ENCODE measurements around the gene DDX42.
A peak's percentile ranks its signal among the peaks of the same experiment; 100 is the strongest.

DDX42 gene

DNA sequence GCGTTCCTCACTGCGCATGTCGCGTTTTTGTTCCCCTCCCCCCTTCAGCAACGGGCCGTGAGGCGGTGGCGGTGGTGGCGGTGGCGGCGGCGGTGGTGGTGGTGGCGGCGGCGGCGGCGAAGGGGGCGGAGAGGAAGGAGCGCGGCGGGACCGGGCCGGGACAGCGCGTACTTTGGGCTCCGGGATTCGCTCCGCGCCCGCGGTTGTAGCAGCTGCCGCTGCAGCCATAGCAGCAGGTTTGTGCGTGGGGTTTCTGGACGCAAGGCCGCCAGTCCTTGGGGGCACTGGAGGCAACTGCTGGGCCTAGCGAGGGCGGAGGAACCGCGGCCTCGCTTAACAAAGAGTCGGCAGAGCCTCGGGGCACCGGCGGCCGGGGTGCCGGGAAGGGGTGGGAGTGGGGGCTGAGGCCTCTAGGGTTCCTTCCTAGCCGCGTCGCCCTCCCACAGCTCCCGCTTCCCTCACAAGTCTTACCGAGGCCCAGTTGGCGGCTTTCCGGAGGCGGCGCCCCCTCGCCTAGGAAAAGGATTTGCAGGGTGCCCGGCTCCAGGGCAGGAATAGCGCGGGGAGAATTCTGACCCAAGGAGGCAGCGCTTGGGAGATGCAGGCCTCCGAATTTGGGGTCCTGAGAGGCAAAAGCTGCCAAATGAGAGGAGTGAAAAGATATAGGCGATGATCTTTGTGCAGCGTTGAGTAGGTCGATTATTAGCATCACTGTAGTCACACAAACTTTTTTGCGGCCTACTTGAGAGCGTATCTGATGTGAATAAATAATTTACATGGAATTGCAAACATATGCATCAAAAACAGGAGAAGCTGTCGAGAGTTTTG, at the start of gene DDX42:
Gene DDX42 (plus strand): TSS at position 30 of the 828 bp plus-strand sequence. CDS start 12,880 bp downstream, outside the sequence.
- DNase-seq, result peak; percentile 63

DNA sequence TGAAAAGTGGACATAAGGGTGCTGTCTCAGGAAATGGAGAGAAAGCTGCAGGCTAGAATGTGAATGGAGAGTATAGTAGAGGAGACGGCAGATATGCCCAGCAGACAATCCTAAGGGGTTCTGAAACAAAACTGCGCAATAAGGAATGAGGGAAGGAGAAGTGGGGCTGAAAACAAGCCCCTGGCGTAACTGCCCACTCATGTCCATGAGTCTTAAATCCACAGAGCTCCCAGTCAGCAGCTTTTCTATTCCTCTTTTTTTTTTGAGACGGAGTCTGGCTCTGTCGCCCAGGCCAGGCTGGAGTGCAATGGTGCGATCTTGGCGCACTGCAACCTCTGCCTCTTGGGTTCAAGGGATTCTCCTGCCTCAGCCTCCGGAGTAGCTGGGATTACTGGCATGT, 38.3 kb upstream of the DDX42 start:
- DNase-seq, result no peak

GRCh38 chr17:63740464-63741142, 33.4 kb upstream of the DDX42 start:
- DNase-seq, result peak; percentile 20

DNA sequence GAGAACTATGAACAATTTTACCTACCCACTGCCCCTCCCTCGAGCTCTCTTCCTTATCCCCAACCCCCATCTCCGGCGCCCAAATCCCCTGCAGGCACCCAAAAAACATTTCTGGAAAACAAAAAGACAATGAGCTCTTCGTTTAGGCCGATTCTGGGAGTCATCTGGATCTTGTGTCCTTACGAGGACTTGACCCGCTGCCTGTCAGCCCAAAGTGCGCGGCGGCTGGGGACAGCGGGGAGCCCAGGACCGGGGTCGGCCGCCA, 32.9 kb upstream of the DDX42 start:
- DNase-seq, result no peak

DNA sequence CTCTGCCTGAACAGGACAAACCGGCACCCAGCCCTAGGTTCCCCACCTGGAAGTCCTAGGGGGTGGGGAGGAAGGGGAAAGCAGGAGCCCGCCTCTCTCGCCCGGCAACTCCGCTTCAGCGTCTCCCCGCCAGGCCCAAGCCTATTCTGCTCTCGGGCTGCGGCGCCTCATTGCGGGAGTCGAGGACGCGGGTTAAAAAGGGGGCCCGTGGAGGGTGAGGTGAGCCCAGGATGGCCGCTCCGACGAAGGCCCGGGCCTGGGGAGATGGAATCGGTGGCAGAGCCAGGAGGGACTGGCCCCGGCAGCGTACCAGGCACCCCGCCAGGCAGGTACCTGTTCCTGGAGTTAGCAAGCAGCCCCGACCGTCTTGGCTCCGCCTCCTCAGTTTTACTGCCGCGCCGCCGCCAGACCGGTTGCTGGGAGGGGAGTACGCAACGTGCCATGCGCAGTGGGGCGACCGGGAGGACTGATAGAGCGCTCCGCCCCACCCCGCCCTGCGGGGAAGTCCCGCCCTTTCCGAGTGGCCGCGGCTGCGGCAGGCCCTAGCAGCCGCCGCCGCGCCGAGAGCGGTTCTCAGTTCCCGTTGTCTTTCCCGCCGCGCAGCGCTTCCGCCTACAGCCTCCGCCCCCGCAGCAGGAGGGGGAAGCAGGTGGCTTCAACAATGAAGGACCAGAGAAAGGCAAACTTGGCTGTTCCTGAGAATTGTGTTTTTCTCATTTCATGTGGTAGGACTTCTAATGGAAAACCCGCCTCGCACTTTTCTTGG, 32.4 kb upstream of the DDX42 start, which contains the start of gene STRADA:
Gene STRADA (minus strand): TSS at position 392 of the 766 bp plus-strand sequence. CDS start 13,430 bp downstream, outside the sequence.
- peak; percentile 99 for DNase-seq

DNA sequence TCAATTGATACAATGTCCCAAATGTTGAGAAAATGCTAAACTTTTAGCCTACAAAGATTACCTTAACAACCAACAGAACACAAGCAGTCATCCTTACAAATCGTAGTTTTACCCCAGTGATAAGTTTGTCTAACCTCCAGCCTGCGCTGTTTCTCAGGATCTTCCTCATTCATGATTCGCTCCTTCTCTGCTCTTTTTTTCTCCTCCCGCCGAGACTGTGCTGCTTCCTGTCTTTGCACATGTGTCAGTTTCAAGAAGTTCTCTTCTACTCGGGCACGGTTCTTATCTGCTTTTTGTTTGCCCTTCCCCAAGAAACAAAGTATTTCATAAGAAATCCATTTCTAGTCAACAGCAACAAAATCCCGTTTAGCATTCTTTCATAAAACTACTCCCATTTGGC, 22.2 kb upstream of the DDX42 start:
- DNase-seq, result no peak

DNA sequence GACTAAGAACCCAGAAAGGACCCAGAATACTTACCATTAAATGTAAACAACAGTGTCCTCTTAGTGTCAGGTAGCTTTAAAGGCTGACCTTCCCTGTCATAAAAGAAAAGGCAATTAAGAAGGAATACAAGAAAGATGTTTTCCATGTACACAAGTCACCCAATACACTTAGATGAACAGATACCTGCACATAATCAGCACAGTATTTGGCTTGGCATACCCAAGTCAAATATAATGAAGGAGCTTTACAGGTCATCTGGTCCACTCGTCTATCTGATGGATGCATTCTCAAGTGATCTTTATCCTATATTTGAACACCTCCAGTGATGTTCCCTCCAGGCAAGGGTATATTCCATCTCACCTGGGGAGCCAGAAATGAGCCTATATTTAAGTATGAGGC, 21.3 kb upstream of the DDX42 start:
- no peak for DNase-seq

DNA sequence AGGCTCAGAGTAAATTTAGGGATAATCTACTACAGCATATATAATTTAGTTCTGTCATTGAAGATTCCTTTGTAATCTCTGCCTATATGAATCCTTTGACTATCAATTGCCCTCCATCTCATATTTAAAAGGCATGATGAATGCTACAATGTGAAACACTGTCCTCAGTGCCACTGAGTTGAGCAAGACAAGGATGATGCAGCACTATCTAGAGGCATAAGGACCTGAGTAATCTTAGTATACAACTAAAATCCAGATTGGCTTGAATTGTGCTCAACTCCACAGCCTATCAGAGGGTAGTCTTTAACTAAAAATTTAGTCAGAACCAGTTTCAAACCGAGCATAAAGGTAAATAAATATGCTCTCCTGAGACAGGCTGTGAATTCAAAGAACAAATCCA, 20.8 kb upstream of the DDX42 start:
- no peak for DNase-seq

- no peak for DNase-seq
These were observed 19.9 kb upstream of the DDX42 start for GRCh38 chr17:63754046-63754445.

DNA sequence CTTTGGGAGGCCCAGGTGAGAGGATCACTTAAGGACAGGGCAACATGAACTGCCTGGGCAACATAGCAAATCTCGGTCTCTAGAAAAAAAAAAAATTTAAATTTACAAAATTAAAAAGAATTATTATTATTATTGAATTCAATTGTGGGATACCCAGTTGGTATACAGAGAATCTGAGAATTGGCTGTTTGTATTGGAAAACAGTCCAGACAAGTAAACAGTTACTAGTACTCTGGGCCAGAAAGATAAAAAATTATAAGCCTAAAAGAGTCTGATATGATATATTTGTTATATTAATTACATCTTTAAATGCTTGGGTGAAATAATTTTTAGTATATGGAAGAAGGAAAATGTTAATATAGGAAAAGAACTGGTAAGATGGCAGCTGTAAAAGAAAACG, 15.5 kb upstream of the DDX42 start:
- no peak for DNase-seq

DNA sequence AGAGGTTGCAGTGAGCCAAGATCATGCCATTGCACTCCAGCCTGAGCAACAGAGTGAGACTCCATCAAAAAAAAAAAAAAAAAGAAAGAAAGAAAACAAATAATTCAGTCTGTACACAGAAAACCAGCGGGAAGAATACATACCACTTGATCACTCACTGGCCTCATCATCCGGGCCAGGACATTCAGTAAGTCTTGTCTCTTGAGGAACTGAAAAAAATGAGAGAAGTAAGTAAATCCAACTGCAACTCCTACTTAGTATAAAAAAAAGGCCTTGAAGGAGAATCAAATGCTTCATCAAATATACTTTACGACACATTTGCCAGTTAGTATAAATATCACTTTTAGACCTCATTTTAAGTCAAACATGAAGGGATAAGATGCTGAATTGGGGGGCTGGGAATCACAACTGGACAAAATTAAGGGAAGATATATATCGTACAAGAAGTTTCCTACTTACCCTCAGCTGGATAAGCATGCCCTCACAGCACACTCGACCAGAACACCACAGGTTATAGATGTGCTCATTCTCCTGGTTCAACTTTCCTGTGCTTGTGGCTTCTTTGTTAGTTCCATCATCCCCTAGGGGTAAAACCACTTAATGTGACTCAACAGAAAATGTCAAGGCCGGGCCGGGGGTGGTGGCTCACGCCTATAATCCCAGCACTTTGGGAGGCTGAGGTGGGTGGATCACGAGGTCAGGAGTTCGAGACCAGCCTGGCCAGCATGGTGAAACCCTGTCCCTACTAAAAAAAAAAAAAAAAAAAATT, 13.0 kb upstream of the DDX42 start:
- no peak for DNase-seq

- DNase-seq, result no peak
These were observed 11.6 kb upstream of the DDX42 start for GRCh38 chr17:63762161-63763078.

- DNase-seq, result no peak
These were observed 9.3 kb upstream of the DDX42 start for GRCh38 chr17:63764716-63765115.

GRCh38 chr17:63766754-63767153, 7.2 kb upstream of the DDX42 start:
- DNase-seq, result no peak

DNA sequence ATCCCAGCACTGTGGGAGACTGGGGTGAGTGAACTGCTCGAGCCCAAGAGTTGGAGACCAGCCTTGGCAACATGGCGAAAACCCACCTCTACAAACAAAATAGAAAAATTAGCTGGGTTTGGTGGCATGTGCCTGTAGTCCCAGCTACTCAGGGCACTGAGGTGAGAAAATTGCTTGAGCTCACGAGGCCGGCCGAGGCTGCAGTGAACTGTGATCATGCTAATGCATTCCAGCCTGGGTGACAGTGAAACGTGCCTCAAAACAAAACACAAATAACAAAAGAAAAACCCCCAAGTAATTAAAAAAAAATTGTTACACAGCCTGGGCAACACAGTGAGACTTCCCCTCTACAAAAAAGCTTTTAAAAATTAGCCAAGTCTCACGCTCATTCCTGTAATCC, 5.5 kb upstream of the DDX42 start:
- DNase-seq, result no peak

DNA sequence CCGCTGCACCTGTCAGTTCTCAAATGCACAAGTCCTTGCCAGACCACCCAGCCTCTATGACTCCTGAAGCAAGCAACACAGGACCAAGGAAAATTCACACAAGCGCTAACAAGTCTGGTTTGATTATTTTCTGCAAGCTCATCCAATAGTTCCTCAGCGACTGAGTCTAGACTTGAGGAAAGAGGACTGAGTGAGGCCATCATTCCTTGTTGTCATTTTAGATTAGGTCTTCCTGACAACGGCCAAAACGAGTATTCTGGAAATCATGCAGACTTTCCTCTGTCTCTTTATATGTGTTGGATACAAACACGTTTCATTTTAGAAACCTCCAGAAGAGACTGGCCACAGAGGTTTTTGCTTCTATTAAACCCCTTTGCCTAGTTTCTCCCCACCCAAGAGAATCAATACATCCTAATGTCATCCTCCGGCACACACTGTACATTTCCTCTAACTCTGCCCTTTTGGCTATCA, 1.1 kb upstream of the DDX42 start:
- DNase-seq, result peak; percentile 10

GRCh38 chr17:63773272-63774140, 464 bp upstream of the DDX42 start, which contains the start of gene CCDC47:
CCDC47 (minus strand) TSS chr17:63773597; CDS start chr17:63766175, 7,422 bp downstream.
- DNase-seq, result peak; percentile 99

DNA sequence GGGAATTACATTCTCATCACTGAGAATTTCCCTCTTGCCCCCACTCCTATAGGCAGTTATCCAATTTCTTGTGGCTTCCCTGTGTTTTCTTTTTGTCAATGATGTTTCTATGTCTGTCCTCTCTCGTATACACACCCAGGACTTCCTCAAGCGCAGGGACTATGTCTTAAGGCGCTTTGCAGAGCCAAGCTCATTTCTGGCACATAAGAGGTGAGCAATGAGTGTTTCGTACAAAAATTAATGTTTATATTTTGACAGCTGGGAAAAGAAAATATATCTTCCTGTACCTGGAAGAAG, 947 bp downstream of the DDX42 start:
- no peak for DNase-seq

DNA sequence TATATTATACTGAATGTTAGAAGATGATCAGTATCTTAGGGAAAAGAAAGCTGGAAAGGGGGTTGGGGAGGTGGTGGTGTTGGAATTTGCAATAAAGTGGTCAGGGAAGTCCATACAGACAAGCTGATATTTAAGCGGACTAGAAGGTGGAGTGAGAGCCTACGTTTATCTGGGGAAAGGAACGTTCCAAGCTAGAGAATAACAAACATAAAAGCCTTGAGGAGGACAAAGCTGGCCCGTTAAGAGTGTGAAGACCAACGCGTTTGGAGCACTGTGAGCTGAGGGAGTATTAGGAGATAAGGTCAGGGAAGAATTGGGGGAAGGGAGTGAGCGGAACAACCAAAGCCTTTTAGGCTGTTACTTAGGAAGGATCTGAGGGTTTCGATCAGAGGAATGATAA, 1.4 kb downstream of the DDX42 start:
- no peak for DNase-seq

- no peak for DNase-seq
These were observed 6.5 kb downstream of the DDX42 start for GRCh38 chr17:63780507-63780906.

- no peak for DNase-seq
These were observed 7.0 kb downstream of the DDX42 start for GRCh38 chr17:63780928-63781327.
